ENCODE data around the gene CYP2D6. TPM values are rescaled to one million over a fixed set of nuclear protein-coding genes. Genes with fewer than 3 reads are reported as not detected.
"Not testable (repeated sequence)": the region's sequence is repeated elsewhere in the genome, so short reads cannot be mapped to it uniquely, and the experiment has no call there.

The CYP2D6 gene
- total RNA-seq (2022) (2.0 and 3.5 TPM in 2 replicates), Bru-seq, nascent RNA (percentile 41 among the genes with signal in this experiment), BruChase-seq, experiment 1, labeled RNA remaining after a 6-hour chase (percentile 48 among the genes with signal in this experiment), BruChase-seq, experiment 2, labeled RNA remaining after a 2-hour chase (percentile 40 among the genes with signal in this experiment)
- long read RNA-seq, partial matches to known transcripts = 0 of 1 reads
- long read RNA-seq, other reads (novel, unspliced or antisense) = 1 of 1 reads

DNA sequence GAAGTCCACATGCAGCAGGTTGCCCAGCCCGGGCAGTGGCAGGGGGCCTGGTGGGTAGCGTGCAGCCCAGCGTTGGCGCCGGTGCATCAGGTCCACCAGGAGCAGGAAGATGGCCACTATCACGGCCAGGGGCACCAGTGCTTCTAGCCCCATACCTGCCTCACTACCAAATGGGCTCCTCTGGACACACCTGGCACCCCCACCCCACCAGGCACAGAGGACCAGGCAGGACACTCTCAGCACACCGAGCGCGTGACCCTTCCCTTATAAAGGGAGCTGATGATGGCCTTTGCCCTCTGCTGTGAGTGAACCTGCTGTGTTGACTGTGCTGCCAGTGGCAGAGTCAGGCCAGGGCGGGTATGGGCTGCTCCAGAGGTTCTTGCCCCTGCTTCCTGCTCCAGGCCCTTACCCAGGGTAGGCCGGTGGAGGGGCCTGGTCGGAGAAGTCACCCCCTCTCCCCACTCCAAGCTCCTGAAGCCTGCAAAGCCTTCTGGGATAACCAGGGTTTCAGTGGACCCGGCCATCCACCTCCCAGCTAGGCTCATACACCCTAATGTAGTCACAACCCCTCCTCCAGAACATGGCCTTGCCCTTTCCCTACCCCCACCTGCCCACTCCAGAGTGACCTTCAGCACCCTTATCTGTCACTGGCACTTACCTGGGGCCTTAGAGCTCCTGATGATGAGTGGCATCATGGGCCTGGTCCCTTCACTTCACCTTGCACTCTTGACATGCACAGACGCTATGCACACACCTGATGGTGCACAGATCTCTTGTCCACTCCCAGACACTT is at the start of gene CYP2D6:
Gene CYP2D6, minus strand, starts transcription at position 172 of the 793 bp plus-strand sequence. Its CDS starts 19 bp downstream, at position 153.
- intact Hi-C loops (cut with micrococcal nuclease); H3K4me1 Mint-ChIP-seq (ENCODE audit: insufficient read depth, unreplicated experiment); H3K9me3 Mint-ChIP-seq (ENCODE audit: unreplicated experiment); DNase-seq (ENCODE audit: unreplicated experiment); BruUV-seq (replicated peaks); H3K4me3 Mint-ChIP-seq (ENCODE audit: unreplicated experiment); POLR2A ChIA-PET; CTCF ChIA-PET; H3K27me3 Mint-ChIP-seq (ENCODE audit: insufficient read depth, unreplicated experiment); H3K27ac Mint-ChIP-seq (ENCODE audit: low read depth, unreplicated experiment): not testable (repeated sequence)
- peaks cover 32% of the 10 kb centered on the region for H3K36me3 Mint-ChIP-seq (ENCODE audit: insufficient read depth, unreplicated experiment)

DNA sequence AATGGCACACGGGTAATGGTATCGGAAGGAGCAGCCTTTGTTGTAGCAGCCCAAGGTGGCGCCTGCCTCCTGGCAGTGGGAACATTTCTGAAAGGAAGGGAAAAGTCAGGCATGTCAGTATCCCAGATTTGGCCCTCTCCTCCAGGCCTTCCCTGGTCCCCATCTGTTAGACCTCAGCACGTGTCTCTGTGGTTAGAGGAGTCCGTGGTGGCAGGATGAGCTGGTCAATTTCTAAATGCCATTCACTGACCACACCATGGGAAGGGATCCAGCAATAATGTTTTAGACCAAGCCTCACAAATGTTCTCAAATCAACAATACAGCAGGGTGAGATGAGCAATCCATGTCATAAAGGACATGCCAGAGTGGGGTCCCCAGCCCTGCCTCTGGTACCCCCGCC is 49.0 kb upstream of the CYP2D6 start:
- no peak overlapping the region for H3K4me3 Mint-ChIP-seq (ENCODE audit: unreplicated experiment)
- intact Hi-C loops (cut with micrococcal nuclease) = no loop called here
- H3K36me3 Mint-ChIP-seq (ENCODE audit: insufficient read depth, unreplicated experiment) = peaks cover 46% of the 10 kb centered on the region
- TF ChIP-seq, protein P1, sequence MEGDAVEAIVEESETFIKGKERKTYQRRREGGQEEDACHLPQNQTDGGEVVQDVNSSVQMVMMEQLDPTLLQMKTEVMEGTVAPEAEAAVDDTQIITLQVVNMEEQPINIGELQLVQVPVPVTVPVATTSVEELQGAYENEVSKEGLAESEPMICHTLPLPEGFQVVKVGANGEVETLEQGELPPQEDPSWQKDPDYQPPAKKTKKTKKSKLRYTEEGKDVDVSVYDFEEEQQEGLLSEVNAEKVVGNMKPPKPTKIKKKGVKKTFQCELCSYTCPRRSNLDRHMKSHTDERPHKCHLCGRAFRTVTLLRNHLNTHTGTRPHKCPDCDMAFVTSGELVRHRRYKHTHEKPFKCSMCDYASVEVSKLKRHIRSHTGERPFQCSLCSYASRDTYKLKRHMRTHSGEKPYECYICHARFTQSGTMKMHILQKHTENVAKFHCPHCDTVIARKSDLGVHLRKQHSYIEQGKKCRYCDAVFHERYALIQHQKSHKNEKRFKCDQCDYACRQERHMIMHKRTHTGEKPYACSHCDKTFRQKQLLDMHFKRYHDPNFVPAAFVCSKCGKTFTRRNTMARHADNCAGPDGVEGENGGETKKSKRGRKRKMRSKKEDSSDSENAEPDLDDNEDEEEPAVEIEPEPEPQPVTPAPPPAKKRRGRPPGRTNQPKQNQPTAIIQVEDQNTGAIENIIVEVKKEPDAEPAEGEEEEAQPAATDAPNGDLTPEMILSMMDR (IDR thresholded peaks at IDR 0.05; ENCODE audit: unreplicated experiment) = no peak
- H3K27ac Mint-ChIP-seq (ENCODE audit: low read depth, unreplicated experiment) = no peak overlapping the region
- ChIA-PET CTCF (no interaction called here), POLR2A (no interaction called here)
- peak; percentile 64 for DNase-seq (ENCODE audit: unreplicated experiment)
- no TSS peak for BruUV-seq (replicated peaks)
- no peaks in the 10 kb centered on the region for H3K9me3 Mint-ChIP-seq (ENCODE audit: unreplicated experiment)
- no peaks in the 10 kb centered on the region for H3K4me1 Mint-ChIP-seq (ENCODE audit: insufficient read depth, unreplicated experiment)
- no peaks in the 10 kb centered on the region for H3K27me3 Mint-ChIP-seq (ENCODE audit: insufficient read depth, unreplicated experiment)

DNA sequence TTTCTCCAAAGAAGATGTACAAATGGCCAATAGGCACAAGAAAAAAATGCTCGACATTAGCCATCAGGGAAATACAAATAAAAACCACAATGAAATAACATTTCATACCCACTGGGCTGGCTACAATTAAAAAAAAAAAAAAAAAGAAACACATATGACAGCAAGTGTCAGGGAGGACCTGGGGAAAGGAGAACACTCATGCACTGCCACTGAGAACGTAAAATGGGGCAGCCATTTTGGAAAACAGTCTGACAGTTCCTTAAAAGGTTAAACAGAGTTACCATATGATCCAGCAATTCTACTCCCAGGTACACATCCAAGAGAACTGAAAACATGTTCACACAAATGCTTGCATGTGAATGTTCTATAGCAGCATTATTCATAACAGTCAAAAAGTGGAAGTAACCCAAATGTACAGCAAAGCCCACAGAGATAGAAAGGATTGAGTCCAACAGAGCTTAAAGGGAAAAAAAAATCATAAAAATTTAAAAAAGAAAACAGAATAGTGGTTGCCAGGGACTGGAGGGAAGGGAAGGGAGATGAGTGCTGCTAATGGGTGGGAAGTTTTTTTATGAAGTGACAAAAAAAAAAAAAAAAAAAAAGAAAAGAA is 48.4 kb upstream of the CYP2D6 start:
- no peak for DNase-seq (ENCODE audit: unreplicated experiment)
- POLR2A ChIA-PET = no interaction called here
- peaks cover 51% of the 10 kb centered on the region for H3K36me3 Mint-ChIP-seq (ENCODE audit: insufficient read depth, unreplicated experiment)
- H3K27ac Mint-ChIP-seq (ENCODE audit: low read depth, unreplicated experiment) = no peak overlapping the region
- intact Hi-C loops (cut with micrococcal nuclease) = no loop called here
- CTCF ChIA-PET = interaction anchor here (0.6 kb wide), 2 partner anchors 16 to 58 kb away, joined by 3 read pairs; no protein-coding TSS in a partner anchor
- BruUV-seq (replicated peaks) = no TSS peak
- no peaks in the 10 kb centered on the region for H3K9me3 Mint-ChIP-seq (ENCODE audit: unreplicated experiment)
- H3K4me3 Mint-ChIP-seq (ENCODE audit: unreplicated experiment) = no peak overlapping the region
- TF ChIP-seq, protein P1 (IDR thresholded peaks at IDR 0.05; ENCODE audit: unreplicated experiment) = no peak
- H3K4me1 Mint-ChIP-seq (ENCODE audit: insufficient read depth, unreplicated experiment) = no peaks in the 10 kb centered on the region
- no peaks in the 10 kb centered on the region for H3K27me3 Mint-ChIP-seq (ENCODE audit: insufficient read depth, unreplicated experiment)

DNA sequence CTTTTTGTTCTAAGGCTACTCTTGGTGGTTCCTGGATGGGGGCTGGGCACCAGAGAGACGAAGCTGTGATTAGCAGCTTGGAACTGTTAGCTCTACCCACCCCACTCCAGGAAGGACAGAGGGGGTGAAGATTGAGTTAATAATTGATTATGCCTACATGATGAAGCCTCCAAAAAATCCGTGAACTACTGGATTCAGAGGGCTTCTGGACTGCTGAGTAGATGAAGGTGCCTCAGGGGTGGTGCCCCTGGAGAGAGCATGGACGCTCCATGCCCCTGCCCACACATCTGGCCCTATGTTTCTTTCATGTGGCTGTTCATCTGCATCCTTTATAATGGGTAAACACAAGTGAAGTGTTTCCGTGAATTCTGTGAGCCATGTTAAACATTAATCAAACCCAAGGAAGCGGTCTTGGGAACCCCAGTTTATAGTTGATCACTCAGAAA is 47.3 kb upstream of the CYP2D6 start:
- DNase-seq (ENCODE audit: unreplicated experiment) = no peak
- H3K9me3 Mint-ChIP-seq (ENCODE audit: unreplicated experiment) = no peaks in the 10 kb centered on the region
- CTCF ChIA-PET = interaction anchor here (0.6 kb wide), 1 partner anchor 165 kb away, joined by 3 read pairs; no protein-coding TSS in a partner anchor
- no peaks in the 10 kb centered on the region for H3K4me1 Mint-ChIP-seq (ENCODE audit: insufficient read depth, unreplicated experiment)
- no peaks in the 10 kb centered on the region for H3K27me3 Mint-ChIP-seq (ENCODE audit: insufficient read depth, unreplicated experiment)
- H3K36me3 Mint-ChIP-seq (ENCODE audit: insufficient read depth, unreplicated experiment) = peaks cover 50% of the 10 kb centered on the region
- H3K27ac Mint-ChIP-seq (ENCODE audit: low read depth, unreplicated experiment) = no peak overlapping the region
- TF ChIP-seq, protein P1 (IDR thresholded peaks at IDR 0.05; ENCODE audit: unreplicated experiment) = no peak
- POLR2A ChIA-PET = no interaction called here
- BruUV-seq (replicated peaks) = no TSS peak
- no peak overlapping the region for H3K4me3 Mint-ChIP-seq (ENCODE audit: unreplicated experiment)
- intact Hi-C loops (cut with micrococcal nuclease) = no loop called here

Data from MCF 10A (cell line).